Mesothelial cell of epicardium (in vitro differentiated cells): Measurements from ENCODE around the gene KRT6C. TPM values are rescaled to one million over a fixed set of nuclear protein-coding genes. Genes with fewer than 3 reads are reported as not detected.

Source experiments
- DNase-seq, 2 experiments: peaks; one replicate each; pipeline ENCODE4 v3.0.0; 2021; ENCODE audit warnings: low spot score in 2 of 2; ENCODE audit not compliant: unreplicated experiment in 2 of 2
- H3K27ac Mint-ChIP-seq: 2 replicates; pipeline ENCODE4 v1.8.0; 2021; ENCODE audit warnings: mixed read lengths
- H3K27me3 Mint-ChIP-seq: 2 replicates; pipeline ENCODE4 v1.8.0; 2021; ENCODE audit warnings: low read depth, mixed read lengths
- H3K36me3 Mint-ChIP-seq: 2 replicates; pipeline ENCODE4 v1.8.0; 2021; ENCODE audit warnings: mixed read lengths
- H3K4me1 Mint-ChIP-seq: 2 replicates; pipeline ENCODE4 v1.8.0; 2021; ENCODE audit warnings: mixed read lengths
- H3K4me3 Mint-ChIP-seq: 2 replicates; pipeline ENCODE4 v1.8.0; 2021; ENCODE audit warnings: mild to moderate bottlenecking, moderate library complexity, mixed read lengths
- H3K9me3 Mint-ChIP-seq: 2 replicates; pipeline ENCODE4 v1.8.0; 2021; ENCODE audit warnings: mixed read lengths
- total RNA-seq: library from RNA; stranded (reverse); gene quantifications from 3 replicates; pipeline ENCODE4 v1.2.1, GENCODE V29; 2021
- TF ChIP-seq, protein P1 (sequence below): fragments of 200-600 bp; sonication (generic); IDR thresholded peaks from one replicate; pipeline ENCODE4 v1.5.0; 2021; ENCODE audit warnings: antibody characterized with exemption; ENCODE audit not compliant: unreplicated experiment

The KRT6C gene
- total RNA-seq, 1 donor from 2014 or later, result not detected

DNA sequence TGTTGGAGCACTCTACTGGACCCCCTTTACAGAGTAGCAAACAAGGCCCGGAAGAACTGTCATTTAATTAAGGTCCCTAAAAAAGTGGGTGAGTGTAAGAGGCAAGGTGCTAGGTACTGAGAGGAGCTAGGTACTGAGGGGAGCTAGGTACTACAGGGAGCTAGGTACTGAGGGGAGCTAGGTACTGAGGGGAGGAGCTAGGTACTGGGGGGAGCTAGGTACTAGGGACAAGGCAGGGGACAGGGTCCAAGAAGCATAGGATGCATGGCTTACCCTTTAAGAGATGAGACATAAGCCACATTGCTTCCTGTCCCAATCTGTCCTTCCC, 41.7 kb upstream of the KRT6C start:
- DNase-seq, result no peak
- Mint-ChIP-seq H3K27me3 (peaks cover 30% of the 10 kb centered on the region), H3K9me3 (peaks cover 6% of the 10 kb centered on the region), H3K36me3 (no peaks in the 10 kb centered on the region), H3K4me3 (no peak overlapping the region), H3K4me1 (no peaks in the 10 kb centered on the region), H3K27ac (no peak overlapping the region)
- TF ChIP-seq, protein P1, sequence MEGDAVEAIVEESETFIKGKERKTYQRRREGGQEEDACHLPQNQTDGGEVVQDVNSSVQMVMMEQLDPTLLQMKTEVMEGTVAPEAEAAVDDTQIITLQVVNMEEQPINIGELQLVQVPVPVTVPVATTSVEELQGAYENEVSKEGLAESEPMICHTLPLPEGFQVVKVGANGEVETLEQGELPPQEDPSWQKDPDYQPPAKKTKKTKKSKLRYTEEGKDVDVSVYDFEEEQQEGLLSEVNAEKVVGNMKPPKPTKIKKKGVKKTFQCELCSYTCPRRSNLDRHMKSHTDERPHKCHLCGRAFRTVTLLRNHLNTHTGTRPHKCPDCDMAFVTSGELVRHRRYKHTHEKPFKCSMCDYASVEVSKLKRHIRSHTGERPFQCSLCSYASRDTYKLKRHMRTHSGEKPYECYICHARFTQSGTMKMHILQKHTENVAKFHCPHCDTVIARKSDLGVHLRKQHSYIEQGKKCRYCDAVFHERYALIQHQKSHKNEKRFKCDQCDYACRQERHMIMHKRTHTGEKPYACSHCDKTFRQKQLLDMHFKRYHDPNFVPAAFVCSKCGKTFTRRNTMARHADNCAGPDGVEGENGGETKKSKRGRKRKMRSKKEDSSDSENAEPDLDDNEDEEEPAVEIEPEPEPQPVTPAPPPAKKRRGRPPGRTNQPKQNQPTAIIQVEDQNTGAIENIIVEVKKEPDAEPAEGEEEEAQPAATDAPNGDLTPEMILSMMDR, result no peak

DNA sequence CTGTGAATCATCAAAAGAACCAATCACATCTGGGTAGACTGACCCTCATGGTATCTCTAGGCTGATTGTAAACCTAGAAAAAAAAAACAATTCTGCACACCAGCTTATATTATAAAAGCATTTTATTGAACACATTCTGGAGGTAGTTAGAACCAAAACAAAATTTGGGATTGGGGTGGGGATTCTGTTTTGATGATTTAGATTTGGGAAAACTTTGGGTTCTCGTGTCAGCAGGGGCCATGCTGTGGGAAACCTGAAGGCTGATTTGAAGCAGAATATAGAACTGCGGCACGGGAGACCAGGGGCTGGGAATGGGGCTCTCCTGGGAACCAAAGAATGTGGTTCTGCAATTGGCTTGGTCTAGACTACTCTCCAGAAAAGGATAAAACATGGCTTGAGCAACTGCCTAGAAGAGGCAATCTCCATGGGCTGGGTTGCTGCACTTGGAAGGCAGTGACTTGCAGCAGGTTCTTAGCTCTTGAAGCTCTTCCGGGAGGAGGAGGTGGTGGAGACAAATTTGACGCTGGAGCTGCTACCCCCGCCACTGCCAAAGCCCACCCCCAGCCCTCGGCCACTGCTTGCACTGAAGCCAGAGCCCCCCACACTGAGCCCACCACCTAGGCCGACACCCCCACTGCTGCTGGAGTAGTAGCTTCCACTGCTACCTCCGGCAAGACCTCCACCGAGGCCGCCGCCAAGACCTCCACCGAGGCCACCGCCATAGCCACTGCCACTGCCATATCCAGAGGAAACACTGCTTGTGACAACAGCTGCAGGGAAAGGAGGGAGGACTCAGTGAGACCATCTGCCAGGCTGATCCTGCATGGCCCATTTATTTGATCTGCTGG, 41.1 kb upstream of the KRT6C start:
- TF ChIP-seq, protein P1, result no peak
- Mint-ChIP-seq H3K4me3 (no peak overlapping the region), H3K27me3 (peaks cover 28% of the 10 kb centered on the region), H3K4me1 (no peaks in the 10 kb centered on the region), H3K9me3 (peaks cover 8% of the 10 kb centered on the region), H3K36me3 (no peaks in the 10 kb centered on the region), H3K27ac (no peak overlapping the region)
- no peak for DNase-seq

DNA sequence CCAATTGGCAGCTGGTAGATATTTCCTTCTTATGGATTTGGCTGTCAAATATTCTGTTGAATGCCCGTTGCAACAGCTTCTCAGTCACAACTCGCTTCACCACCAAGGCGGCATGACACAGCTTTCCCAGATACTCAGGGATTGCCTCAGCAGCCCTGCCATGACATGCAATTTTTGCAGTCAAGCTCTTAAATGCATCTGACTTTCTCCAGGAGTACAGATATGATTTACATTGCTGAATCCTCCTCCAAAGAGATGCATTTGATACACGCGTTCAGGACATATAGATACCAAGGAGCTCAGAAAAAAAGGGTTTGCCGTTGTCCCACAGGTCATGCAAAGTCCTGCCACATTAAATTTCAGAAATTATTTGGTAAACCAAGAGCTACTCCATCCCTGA, 40.1 kb upstream of the KRT6C start:
- Mint-ChIP-seq H3K27me3 (peaks cover 23% of the 10 kb centered on the region), H3K4me1 (no peaks in the 10 kb centered on the region), H3K9me3 (peaks cover 8% of the 10 kb centered on the region), H3K4me3 (no peak overlapping the region), H3K27ac (no peak overlapping the region), H3K36me3 (no peaks in the 10 kb centered on the region)
- TF ChIP-seq, protein P1, result no peak
- no peak for DNase-seq

DNA sequence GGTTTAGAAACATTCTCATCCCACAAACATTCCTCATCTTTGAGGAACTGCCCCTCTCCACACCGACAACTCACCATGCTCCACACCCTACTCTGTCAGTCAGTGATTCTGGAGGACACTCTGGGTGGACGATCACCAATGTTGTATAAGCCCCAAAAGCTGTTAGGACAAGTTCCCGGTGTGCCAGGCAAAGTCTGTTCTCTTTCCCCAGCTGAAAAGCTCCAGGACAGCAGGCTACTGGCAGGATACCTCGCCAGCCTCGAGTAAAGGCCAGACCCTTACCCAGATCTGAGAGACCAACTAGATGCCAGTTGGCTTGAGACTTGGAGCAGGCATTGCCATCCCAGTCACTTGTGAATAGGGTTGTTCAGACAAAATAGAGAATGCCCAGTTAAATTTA, 34.6 kb upstream of the KRT6C start:
- Mint-ChIP-seq H3K27ac (no peak overlapping the region), H3K27me3 (peaks cover 10% of the 10 kb centered on the region), H3K4me1 (no peaks in the 10 kb centered on the region), H3K9me3 (peaks cover 10% of the 10 kb centered on the region), H3K36me3 (no peaks in the 10 kb centered on the region), H3K4me3 (no peak overlapping the region)
- no peak for DNase-seq
- TF ChIP-seq, protein P1, result no peak

DNA sequence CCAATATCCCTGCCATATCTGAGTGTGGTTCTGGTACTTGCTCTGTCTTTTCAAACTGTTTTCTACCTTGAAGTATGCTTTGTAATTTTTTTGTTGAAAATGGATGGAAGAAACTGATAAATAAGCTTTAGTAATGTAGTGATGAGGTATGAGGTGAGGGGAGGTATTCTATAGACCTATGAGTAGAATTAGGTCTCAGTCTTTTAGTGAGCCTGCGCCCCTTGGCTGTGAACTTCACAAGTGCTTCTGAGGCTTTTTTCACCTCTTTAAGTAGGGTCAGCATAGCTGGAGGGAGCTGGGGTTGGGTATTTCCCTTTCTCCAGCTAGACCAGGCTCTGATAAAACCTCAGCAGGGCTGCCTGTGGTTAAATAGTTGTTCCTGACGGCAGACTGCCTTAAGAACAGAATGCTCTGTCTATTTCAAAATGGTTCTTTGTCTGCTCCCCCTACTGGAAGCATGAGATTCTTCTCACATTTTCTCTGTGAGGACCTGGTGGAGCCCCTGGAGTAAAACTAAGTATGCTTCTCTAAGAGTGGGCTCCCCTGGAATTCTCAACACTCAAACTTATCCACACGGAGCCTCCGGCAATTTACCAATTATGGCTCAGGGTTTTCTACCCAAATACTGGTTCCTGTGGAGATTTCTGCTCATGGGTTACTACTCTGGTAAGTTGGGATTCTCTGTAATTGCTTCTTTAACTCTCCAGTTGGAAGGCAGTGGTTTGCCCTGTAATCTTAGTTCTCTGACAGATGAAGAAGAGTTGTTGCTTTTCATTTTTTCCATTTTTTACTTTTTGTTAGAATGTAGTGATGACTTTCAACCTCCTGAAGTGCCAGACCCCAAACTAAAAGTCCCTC, 33.5 kb upstream of the KRT6C start:
- H3K4me1 Mint-ChIP-seq, result no peaks in the 10 kb centered on the region
- H3K9me3 Mint-ChIP-seq, result peaks cover 18% of the 10 kb centered on the region
- no peak overlapping the region for H3K4me3 Mint-ChIP-seq
- no peak overlapping the region for H3K27ac Mint-ChIP-seq
- H3K27me3 Mint-ChIP-seq, result peaks cover 4% of the 10 kb centered on the region
- no peaks in the 10 kb centered on the region for H3K36me3 Mint-ChIP-seq
- TF ChIP-seq, protein P1, result peak; percentile 63
- DNase-seq, result no peak
